HT1080 (cell line): Measurements from ENCODE around the gene CFAP46. TPM values are rescaled to one million over a fixed set of nuclear protein-coding genes. Genes with fewer than 3 reads are reported as not detected.
"Not testable (repeated sequence)": the region's sequence is repeated elsewhere in the genome, so short reads cannot be mapped to it uniquely, and the experiment has no call there.

Experiments used
- DNase-seq: peaks from one replicate; pipeline ENCODE4 v3.0.0-alpha.2; 2015; ENCODE audit warnings: low read depth
- total RNA-seq: library from RNA; depleted of rRNA; stranded (reverse); fragments of >200 nt; shearing (Covaris generic); gene quantifications from 2 replicates; pipeline ENCODE4 v1.2.3, GENCODE V29; 2014

Gene CFAP46
- total RNA-seq, 1 experiment from 2014 or later = 0.35 TPM

- DNase-seq = no peak
Observed at GRCh38 chr10:132963430-132963960, 21.1 kb upstream of the CFAP46 start.

GRCh38 chr10:132962623-132963429 lies 20.5 kb upstream of the CFAP46 start:
- no peak for DNase-seq

- DNase-seq = peak; percentile 57
Observed at GRCh38 chr10:132961787-132962622, 19.6 kb upstream of the CFAP46 start.

- no peak for DNase-seq
Observed at GRCh38 chr10:132961420-132961786, 19.0 kb upstream of the CFAP46 start.

- no peak for DNase-seq
Observed at GRCh38 chr10:132960631-132961419, 18.5 kb upstream of the CFAP46 start.

- DNase-seq = no peak
Observed at GRCh38 chr10:132960071-132960472, 17.7 kb upstream of the CFAP46 start.

GRCh38 chr10:132959559-132959961 lies 17.2 kb upstream of the CFAP46 start:
- no peak for DNase-seq

GRCh38 chr10:132958883-132959558 lies 16.7 kb upstream of the CFAP46 start:
- DNase-seq = no peak

GRCh38 chr10:132957981-132958882 lies 15.9 kb upstream of the CFAP46 start:
- no peak for DNase-seq

GRCh38 chr10:132957131-132957530 lies 14.8 kb upstream of the CFAP46 start:
- no peak for DNase-seq

- DNase-seq = not testable (repeated sequence)
Observed at GRCh38 chr10:132956259-132956658, 13.9 kb upstream of the CFAP46 start.

GRCh38 chr10:132955479-132955878 lies 13.1 kb upstream of the CFAP46 start:
- no peak for DNase-seq

GRCh38 chr10:132953428-132953827 lies 11.1 kb upstream of the CFAP46 start:
- no peak for DNase-seq

- no peak for DNase-seq
Observed at GRCh38 chr10:132951926-132952325, 9.6 kb upstream of the CFAP46 start.

GRCh38 chr10:132948351-132948750 lies 6.0 kb upstream of the CFAP46 start:
- DNase-seq = no peak

GRCh38 chr10:132947843-132948242 lies 5.5 kb upstream of the CFAP46 start:
- no peak for DNase-seq

GRCh38 chr10:132946806-132947546 lies 4.6 kb upstream of the CFAP46 start:
- no peak for DNase-seq

GRCh38 chr10:132946311-132946710 lies 3.9 kb upstream of the CFAP46 start:
- no peak for DNase-seq

GRCh38 chr10:132945894-132946255 lies 3.5 kb upstream of the CFAP46 start:
- DNase-seq = no peak
